Stimulated activated CD4-positive, alpha-beta T cell treated with anti-CD3 and anti-CD28 coated beads, Interleukin-1b, Interleukin-23, amount 100 ng/mL, for 24 hours (primary cell): Measurements from ENCODE around the gene INSIG1.

Experiments used
- DNase-seq, 4 experiments: peaks; one replicate each; pipeline ENCODE4 v3.0.0-alpha.2; 2020; ENCODE audit warnings: low read depth in 4 of 4, low spot score in 1 of 4

The INSIG1 gene

GRCh38 chr7:155324918-155325235, 27.2 kb downstream of the INSIG1 start:
- DNase-seq, result no peak

- DNase-seq, result no peak
Measured at GRCh38 chr7:155326385-155326784, 28.7 kb downstream of the INSIG1 start.

GRCh38 chr7:155327590-155328320, 30.1 kb downstream of the INSIG1 start:
- no peak for DNase-seq

- DNase-seq, result no peak
Measured at GRCh38 chr7:155329225-155329624, 31.5 kb downstream of the INSIG1 start.

- no peak for DNase-seq
Measured at GRCh38 chr7:155331396-155331795, 33.7 kb downstream of the INSIG1 start.

GRCh38 chr7:155333346-155334234, 35.9 kb downstream of the INSIG1 start:
- no peak for DNase-seq

GRCh38 chr7:155336812-155337602, 39.3 kb downstream of the INSIG1 start:
- DNase-seq, result no peak

GRCh38 chr7:155337946-155338631, 40.4 kb downstream of the INSIG1 start:
- no peak for DNase-seq

- peak in 1 of 4 experiments; percentile 8 for DNase-seq
Measured at GRCh38 chr7:155338632-155339320, 41.1 kb downstream of the INSIG1 start.

- no peak for DNase-seq
Measured at GRCh38 chr7:155339474-155339873, 41.8 kb downstream of the INSIG1 start.

- no peak for DNase-seq
Measured at GRCh38 chr7:155340071-155340531, 42.4 kb downstream of the INSIG1 start.

- no peak for DNase-seq
Measured at GRCh38 chr7:155340721-155341120, 43.0 kb downstream of the INSIG1 start.

- no peak for DNase-seq
Measured at GRCh38 chr7:155341463-155341983, 43.8 kb downstream of the INSIG1 start.

GRCh38 chr7:155342313-155342712, 44.6 kb downstream of the INSIG1 start:
- no peak for DNase-seq

GRCh38 chr7:155343150-155343549, 45.5 kb downstream of the INSIG1 start:
- no peak for DNase-seq

- DNase-seq, result no peak
Measured at GRCh38 chr7:155343661-155344121, 46.0 kb downstream of the INSIG1 start.

- peak in 2 of 4 experiments; percentile 29 to 40 for DNase-seq
Measured at GRCh38 chr7:155344270-155344617, 46.6 kb downstream of the INSIG1 start.

- peak; percentile 64 to 74 (median 70) for DNase-seq
Measured at GRCh38 chr7:155344618-155345433, 47.1 kb downstream of the INSIG1 start.

- DNase-seq, result no peak
Measured at GRCh38 chr7:155345490-155345889, 47.8 kb downstream of the INSIG1 start.
